H54 (cell line): ENCODE data around the gene NUP188.
A peak's percentile ranks its signal among the peaks of the same experiment; 100 is the strongest.
"Not testable (repeated sequence)": the region's sequence is repeated elsewhere in the genome, so short reads cannot be mapped to it uniquely, and the experiment has no call there.

Experiments used
- DNase-seq: peaks from one replicate; pipeline ENCODE4 v3.0.0; 2011; ENCODE audit warnings: low spot score, mixed read lengths; ENCODE audit not compliant: insufficient read length
- FAIRE-seq: peaks from 3 replicates; lab custom pipeline; 2011; peaks lifted over from hg19 to GRCh38; lab: Jason Lieb, UNC
- POLR2A ChIP-seq: IDR thresholded peaks from 2 replicates; pipeline ENCODE4 v1.6.1; 2011; ENCODE audit warnings: low read depth, mild to moderate bottlenecking, low read length

The NUP188 gene

DNA sequence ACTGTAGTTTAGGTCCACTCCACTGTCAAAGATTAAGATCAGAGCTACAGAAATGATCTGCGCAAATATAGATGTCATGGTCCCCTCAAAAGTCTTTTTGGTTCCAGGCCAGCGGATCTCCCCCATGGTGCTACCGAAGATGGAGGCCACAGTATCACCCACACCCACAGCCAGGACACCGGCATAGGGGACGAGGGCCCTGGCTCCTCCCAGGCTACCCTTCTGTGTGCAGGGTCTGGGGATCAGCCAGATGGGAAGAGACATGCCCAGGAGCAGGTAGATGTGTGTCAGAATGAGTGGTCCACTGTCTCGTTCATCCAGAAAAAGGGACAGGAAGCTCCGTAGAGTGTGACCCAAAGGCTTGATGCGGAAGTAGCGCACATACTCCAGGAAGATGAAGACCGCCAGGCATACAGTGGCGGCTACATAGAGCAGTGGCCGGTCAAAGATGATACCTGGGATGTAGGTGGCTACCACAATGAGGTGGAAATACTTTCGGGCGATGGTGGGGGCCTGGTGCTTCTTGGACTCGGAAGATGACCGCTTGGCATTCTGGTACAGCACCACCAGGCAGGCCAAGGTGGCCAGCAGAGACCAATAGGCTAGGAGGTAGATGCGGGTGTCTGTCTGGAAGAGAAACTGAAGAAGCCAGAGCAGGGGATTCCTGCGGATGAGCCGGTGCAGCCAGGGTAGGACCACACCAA is 1.5 kb upstream of the NUP188 start:
- no peak for TF ChIP-seq POLR2A
- DNase-seq (no peak), FAIRE-seq (no peak)

DNA sequence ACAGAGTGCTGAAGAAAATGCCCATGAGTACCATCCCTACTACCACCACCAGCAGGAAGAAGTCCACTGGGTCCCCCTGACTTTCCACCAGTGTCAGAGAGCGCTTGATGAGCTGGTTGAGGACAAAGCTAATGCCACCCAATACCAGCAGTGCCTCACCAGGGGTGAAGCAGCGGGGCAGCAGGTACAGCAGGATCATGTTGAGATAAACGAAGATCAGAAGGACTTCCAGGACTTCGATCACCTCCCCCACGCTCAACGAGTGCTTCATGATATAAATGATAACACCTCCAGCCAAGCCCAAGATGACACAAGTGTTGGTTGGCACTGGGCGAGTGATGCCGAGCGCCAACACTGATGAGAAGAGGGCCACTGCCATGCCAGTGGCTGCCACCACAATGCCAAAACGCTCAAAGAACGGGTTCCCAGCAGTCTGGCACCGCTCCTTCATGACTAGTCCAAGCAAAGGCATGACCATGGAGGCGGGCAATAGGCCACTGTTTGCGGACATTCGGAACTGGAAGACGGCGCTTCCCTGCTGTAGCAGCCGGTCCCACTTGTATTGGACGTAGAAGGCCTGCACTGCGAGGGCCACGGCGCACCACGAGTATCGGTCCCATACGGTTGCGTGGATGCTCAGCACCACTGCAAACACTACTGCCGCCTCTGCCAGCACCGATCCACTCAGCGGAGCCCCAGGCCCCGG is 775 bp upstream of the NUP188 start:
- DNase-seq (no peak), FAIRE-seq (no peak)
- no peak for TF ChIP-seq POLR2A

DNA sequence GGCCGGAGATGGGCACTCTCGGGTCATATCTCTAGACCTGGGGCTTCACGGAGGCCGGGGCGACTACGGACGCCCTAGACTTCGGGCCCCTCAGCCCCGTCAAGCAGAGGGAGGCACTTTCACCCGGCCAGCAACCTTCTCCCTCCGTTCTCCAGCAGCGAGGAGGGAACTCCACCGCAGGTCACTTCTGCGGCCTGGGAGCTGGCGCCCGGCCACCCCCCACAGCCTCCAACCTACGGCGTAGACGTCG is 297 bp upstream of the NUP188 start:
- DNase-seq = no peak
- no peak for FAIRE-seq
- TF ChIP-seq POLR2A = no peak

DNA sequence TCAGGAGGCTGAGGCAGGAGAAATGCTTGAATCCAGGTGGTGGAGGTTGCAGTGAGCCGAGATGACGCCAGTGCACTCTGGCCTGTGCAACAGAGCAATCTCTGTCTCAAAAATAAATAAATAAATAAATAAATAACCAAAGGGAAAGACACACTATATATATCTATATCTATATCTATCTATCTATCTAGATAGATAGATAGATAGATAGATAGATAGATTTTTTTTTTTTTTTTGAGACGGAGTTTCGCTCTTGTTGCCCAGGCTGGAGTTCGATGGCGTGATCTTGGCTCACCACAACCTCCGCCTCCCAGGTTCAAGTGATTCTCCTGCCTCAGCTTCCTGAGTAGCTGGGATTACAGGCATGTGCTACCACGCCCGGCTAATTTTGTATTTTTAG is 13.9 kb downstream of the NUP188 start:
- DNase-seq, FAIRE-seq: not testable (repeated sequence)

DNA sequence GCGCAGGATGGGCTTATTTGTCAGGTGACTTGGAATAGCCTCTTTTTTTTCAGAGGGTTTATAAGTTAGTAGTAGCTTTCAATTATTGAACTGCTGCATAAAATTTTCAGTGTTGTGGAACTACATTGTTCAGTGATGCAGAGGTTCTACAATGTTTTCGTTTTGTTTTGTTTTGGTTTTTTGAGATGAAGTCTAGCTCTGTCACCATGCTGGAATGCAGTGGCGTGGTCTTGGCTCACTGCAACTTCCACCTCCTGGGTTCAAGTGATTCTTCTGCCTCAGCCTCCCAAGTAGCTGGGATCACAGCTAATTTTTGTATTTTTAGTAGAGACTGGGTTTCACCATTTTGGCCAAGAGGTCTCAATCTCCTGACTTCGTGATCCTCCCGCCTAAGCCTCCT is 22.0 kb downstream of the NUP188 start:
- TF ChIP-seq POLR2A = no peak
- FAIRE-seq (no peak), DNase-seq (no peak)

DNA sequence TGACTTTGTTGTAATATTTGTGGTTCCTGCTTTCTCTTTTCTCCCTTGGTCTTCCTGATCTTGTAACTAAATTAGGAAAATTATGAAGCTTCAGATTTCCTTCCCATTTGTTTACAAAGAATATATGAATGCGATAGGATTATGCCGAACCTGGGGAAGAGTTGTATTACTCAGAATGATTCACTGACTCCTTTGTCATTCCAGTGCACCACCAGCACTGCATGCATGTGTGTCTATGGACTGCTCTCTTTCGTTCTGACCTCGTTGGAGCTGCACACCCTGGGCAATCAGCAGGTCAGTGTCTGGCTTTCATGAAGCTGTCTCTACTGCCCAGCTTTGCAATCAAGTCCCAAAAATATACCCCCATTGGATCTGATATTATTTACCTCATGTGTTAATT is 25.5 kb downstream of the NUP188 start:
- peak; percentile 93 for FAIRE-seq
- peak; percentile 80 for DNase-seq

DNA sequence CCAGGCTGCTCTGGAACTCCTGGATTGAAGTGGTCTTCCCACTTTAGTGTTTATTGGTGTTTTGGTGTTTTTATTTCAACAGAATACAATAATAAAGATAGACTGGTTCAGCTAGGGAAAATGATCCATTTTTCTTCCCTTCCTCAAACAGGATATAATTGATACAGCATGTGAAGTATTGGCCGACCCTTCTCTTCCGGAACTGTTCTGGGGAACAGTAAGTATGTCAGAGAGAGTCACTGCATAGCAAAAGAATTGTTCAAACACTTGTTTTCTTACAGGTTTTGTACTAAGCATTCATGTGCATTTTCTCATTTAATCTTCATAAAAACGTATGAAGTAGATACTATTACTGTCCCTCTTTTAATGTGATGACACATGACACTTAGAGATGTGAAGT is 31.6 kb downstream of the NUP188 start:
- FAIRE-seq = no peak
- DNase-seq = no peak
- TF ChIP-seq POLR2A = no peak

More for the DNA sequence above, 25.5 kb downstream of the NUP188 start:
- no peak for TF ChIP-seq POLR2A

DNA sequence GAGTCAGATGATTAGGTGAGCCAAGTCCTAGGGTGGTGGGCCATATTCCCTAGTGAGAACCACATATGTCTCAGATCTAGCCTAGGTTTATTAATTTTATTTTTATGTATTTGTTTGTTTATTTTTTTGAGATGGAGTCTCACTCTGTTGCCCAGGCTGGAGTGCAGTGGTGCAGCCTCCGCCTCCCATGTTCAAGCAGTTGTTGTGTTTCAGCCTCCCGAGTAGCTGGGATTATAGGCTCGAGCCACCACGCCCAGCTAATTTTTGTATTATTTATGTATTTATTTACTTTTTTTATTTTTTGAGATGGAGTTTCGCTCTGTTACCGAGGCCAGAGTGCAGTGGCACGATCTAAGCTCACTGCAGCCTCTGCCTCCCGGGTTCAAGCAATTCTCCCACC is 36.0 kb downstream of the NUP188 start:
- DNase-seq (no peak), FAIRE-seq (no peak)
- no peak for TF ChIP-seq POLR2A

DNA sequence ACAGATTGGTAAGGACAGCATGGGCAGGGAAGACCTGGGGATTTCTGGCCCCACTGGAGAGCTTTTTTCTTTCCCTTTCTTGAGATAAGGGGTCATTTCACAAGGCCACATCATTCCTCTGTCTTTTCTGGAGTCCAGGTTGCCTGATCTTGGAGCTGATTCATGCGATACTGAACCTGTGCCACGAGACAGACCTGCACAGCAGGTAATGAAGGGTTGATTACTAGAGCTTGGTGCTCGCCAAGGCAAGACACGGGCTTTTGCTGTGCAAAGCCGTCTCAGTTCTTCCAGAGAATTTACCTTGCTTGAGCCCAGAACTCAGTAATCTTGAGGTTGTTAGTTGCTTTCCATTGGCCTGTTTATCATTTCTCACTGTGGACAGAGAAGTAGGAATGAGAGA is 39.2 kb downstream of the NUP188 start:
- no peak for TF ChIP-seq POLR2A
- DNase-seq = no peak
- FAIRE-seq = no peak

DNA sequence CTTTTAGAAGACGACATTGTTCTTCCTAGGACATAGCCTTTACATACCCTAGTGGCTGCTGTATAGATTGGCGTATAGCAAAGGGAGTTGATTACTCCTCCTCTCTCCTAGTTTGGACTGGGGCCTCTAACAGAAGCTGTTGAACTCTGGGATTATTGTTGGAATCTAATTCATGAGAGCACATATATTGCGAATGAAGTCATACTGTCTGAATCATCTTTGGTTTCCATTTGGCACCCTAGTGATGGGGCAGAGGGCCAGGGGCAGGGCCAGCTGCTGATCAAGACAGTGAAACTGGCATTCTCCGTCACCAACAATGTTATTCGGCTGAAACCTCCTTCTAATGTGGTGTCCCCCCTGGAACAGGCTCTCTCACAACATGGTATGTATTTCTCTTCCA is 40.3 kb downstream of the NUP188 start:
- DNase-seq = peak; percentile 70
- no peak for TF ChIP-seq POLR2A
- FAIRE-seq = peak; percentile 92

DNA sequence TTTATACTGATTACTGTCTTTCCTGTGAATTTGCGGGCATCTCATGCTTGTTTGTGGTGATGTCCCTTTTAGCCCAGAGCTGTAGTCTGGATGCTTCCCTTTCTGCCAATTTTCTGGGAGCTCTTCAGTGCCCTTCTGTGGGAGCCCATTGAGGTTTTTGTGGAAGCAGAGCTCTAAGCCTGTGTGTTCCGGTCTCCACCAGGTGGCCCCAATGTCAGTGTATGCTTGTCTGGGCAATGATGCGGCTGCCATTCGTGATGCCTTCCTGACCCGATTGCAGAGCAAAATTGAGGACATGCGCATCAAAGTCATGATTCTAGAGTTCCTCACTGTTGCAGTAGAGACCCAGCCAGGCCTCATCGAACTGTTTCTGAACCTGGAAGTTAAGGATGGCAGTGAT is 45.5 kb downstream of the NUP188 start:
- FAIRE-seq = no peak
- TF ChIP-seq POLR2A = no peak
- no peak for DNase-seq

DNA sequence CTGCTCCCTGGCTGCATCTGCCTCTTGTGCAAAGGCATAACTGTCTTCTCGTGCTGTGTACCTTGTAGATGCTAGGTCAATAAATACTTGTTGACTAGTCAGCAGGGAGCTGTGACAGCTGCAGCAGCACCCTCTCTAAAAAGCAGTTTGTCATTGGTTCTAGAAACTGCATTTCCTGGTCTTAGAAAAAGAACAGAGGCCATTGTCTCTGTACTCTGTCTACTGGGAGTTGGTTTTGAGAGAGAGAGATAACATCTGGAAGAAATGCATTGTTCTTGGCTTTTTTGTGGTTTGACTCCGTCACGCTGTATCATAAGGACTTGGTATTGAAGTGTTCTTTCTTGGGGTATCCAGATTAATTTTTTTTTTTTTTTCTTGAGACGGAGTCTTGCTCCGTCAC is 48.3 kb downstream of the NUP188 start:
- no peak for DNase-seq
- TF ChIP-seq POLR2A = no peak
- FAIRE-seq = no peak

DNA sequence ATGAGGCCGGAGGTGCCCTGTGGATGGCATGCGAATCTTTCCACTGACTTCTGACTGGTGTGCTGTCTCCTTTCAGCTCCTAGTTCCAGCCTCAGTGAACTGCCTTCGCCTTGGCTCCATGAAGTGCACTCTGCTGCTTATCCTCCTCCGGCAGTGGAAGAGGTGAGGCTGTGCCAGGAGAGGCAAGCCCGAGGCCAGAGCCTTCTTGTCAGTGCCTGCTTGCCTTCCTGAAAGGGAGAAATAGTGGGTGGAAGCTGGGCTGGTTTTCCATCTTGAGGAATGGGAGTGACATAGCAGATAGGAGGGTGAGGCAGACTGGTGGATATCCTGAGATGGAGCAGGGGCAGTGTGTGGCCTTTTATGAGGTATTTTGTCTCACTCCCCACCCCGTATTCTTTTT is 51.0 kb downstream of the NUP188 start:
- no peak for FAIRE-seq
- DNase-seq = no peak
- TF ChIP-seq POLR2A = no peak

DNA sequence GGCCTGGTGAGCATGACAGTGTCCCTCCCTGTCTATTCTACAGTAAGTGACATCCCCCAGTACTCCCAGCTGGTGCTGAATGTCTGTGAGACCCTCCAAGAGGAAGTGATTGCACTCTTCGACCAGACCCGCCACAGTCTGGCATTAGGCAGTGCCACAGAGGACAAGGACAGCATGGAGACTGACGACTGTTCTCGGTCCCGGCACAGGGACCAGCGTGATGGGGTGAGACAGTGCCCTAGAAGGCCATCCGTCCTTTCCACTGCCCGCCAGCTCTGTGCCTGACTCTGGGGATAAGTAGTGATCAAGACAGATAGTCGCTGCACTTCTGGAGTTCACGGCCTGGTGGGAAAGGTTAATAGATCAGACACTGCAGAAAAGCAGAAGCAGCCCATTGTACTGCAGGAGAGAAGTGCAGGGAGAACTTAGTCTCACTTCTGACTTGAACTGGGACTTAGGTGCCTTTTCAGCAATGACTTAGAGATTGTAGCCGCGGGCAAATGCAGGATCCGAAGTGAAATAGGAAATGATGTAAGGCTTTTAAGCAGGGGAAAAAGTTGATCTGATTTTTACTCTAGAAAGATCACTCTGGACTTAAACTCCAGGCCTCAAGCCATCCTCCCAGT is 52.2 kb downstream of the NUP188 start:
- FAIRE-seq (no peak), DNase-seq (no peak)
- TF ChIP-seq POLR2A = no peak
